Ascending aorta (tissue), 2 donors: ENCODE results near the gene TRAF3IP1. TPM values are rescaled to one million over a fixed set of nuclear protein-coding genes. Genes with fewer than 3 reads are reported as not detected.

Experiments used
- DNase-seq, 2 donors: peaks; one replicate each; pipeline ENCODE4 v3.0.0-alpha.2; 2019; ENCODE audit warnings: low spot score in 2 of 2
- H3K27ac ChIP-seq, 2 donors: fragments of 200-600 bp; sonication (generic); one replicate each; pipeline ENCODE4 v1.5.1; 2016 to 2017; ENCODE audit warnings: mild to moderate bottlenecking in 1 of 2
- H3K27me3 ChIP-seq: fragments of 200-600 bp; sonication (generic); one replicate; pipeline ENCODE4 v1.5.1; 2017
- H3K36me3 ChIP-seq, 2 donors: fragments of 200-600 bp; sonication (generic); one replicate each; pipeline ENCODE4 v1.5.1; 2016
- H3K4me1 ChIP-seq, 2 donors: fragments of 200-600 bp; sonication (generic); one replicate each; pipeline ENCODE4 v1.5.1; 2016 to 2017; ENCODE audit warnings: mild to moderate bottlenecking in 1 of 2
- H3K4me3 ChIP-seq, 2 donors: fragments of 200-600 bp; sonication (generic); one replicate each; pipeline ENCODE4 v1.5.1; 2016 to 2017; ENCODE audit warnings: mild to moderate bottlenecking in 1 of 2
- H3K9me3 ChIP-seq, 2 donors: fragments of 200-600 bp; sonication (generic); one replicate each; pipeline ENCODE4 v1.5.1; 2016
- CTCF ChIP-seq, 3 experiments: fragments of 200-600 bp in 2 of 3; fragments of 450-650 bp in 1 of 3; sonication (generic) in 2 of 3; IDR thresholded peaks; one replicate each; pipeline ENCODE4 v1.5.1; 2016 to 2019; ENCODE audit warnings: antibody characterized with exemption in 3 of 3, mild to moderate bottlenecking in 1 of 3, moderate library complexity in 1 of 3
- intact Hi-C: fragments of 100-400 bp; cut with DNase I; formaldehyde crosslinking; loops from one replicate; pipeline ENCODE4 v1.15.1; 2023
- total RNA-seq: library from RNA; depleted of rRNA; stranded (reverse); fragments of >200 nt; gene quantifications from one replicate; pipeline ENCODE4 v1.1.0, GENCODE V29; 2016

TRAF3IP1 gene
- total RNA-seq, 1 donor from 2014 or later, result 6.1 TPM

- H3K36me3 ChIP-seq, result no peaks in the 10 kb centered on the region
- no peak for DNase-seq
These were observed 25.8 kb upstream of the TRAF3IP1 start for GRCh38 chr2:238294393-238295143.

GRCh38 chr2:238295144-238296112, 24.9 kb upstream of the TRAF3IP1 start:
- no peak overlapping the region for H3K4me3 ChIP-seq
- H3K36me3 ChIP-seq, result no peaks in the 10 kb centered on the region
- no peaks in the 10 kb centered on the region for H3K27me3 ChIP-seq
- H3K9me3 ChIP-seq, result no peaks in the 10 kb centered on the region
- DNase-seq, result no peak
- intact Hi-C loops, result no loop called here
- TF ChIP-seq CTCF (IDR thresholded peaks at IDR 0.05), result no peak
- no peaks in the 10 kb centered on the region for H3K4me1 ChIP-seq
- no peak overlapping the region for H3K27ac ChIP-seq

More at GRCh38 chr2:238294393-238295143, 25.8 kb upstream of the TRAF3IP1 start:
- intact Hi-C loops, result no loop called here
- no peak overlapping the region for H3K27ac ChIP-seq
- no peaks in the 10 kb centered on the region for H3K27me3 ChIP-seq
- no peaks in the 10 kb centered on the region for H3K9me3 ChIP-seq
- peaks cover 0 to under 1% of the 10 kb centered on the region in 2 donors for H3K4me1 ChIP-seq
- no peak for TF ChIP-seq CTCF (IDR thresholded peaks at IDR 0.05)
- no peak overlapping the region for H3K4me3 ChIP-seq

GRCh38 chr2:238296638-238297457, 23.5 kb upstream of the TRAF3IP1 start:
- DNase-seq, result no peak
- no peak overlapping the region for H3K27ac ChIP-seq
- no peaks in the 10 kb centered on the region for H3K9me3 ChIP-seq
- intact Hi-C loops, result no loop called here
- no peak for TF ChIP-seq CTCF (IDR thresholded peaks at IDR 0.05)
- H3K27me3 ChIP-seq, result no peaks in the 10 kb centered on the region
- H3K4me3 ChIP-seq, result no peak overlapping the region
- no peaks in the 10 kb centered on the region for H3K36me3 ChIP-seq
- H3K4me1 ChIP-seq, result no peaks in the 10 kb centered on the region

GRCh38 chr2:238299803-238300202, 20.5 kb upstream of the TRAF3IP1 start:
- no peaks in the 10 kb centered on the region for H3K36me3 ChIP-seq
- H3K9me3 ChIP-seq, result no peaks in the 10 kb centered on the region
- no peaks in the 10 kb centered on the region for H3K4me1 ChIP-seq
- H3K4me3 ChIP-seq, result no peak overlapping the region
- no peak for TF ChIP-seq CTCF (IDR thresholded peaks at IDR 0.05)
- intact Hi-C loops, result no loop called here
- H3K27me3 ChIP-seq, result no peaks in the 10 kb centered on the region
- DNase-seq, result no peak
- no peak overlapping the region for H3K27ac ChIP-seq

GRCh38 chr2:238302087-238302486, 18.2 kb upstream of the TRAF3IP1 start:
- no peaks in the 10 kb centered on the region for H3K9me3 ChIP-seq
- no peak for TF ChIP-seq CTCF (IDR thresholded peaks at IDR 0.05)
- intact Hi-C loops, result no loop called here
- no peak overlapping the region for H3K27ac ChIP-seq
- H3K36me3 ChIP-seq, result no peaks in the 10 kb centered on the region
- H3K4me1 ChIP-seq, result no peaks in the 10 kb centered on the region
- no peaks in the 10 kb centered on the region for H3K27me3 ChIP-seq
- H3K4me3 ChIP-seq, result no peak overlapping the region
- no peak for DNase-seq
